GM20431 (cell line): ENCODE results near the gene PRODH2.

Experiments
- in situ Hi-C: fragments of 300-500 bp; cut with MseI, MboI; formaldehyde crosslinking; loops from one replicate; pipeline ENCODE4 v1.15.0; 2020; ENCODE audit warnings: low sequenced_read_pairs; ENCODE audit not compliant: unreplicated experiment

The PRODH2 gene

GRCh38 chr19:35766571-35767104 lies 46.0 kb downstream of the PRODH2 start:
- in situ Hi-C loops: no loop called here

GRCh38 chr19:35764432-35765315 lies 48.0 kb downstream of the PRODH2 start:
- in situ Hi-C loops: no loop called here

- in situ Hi-C loops: no loop called here
Observed at GRCh38 chr19:35760711-35761349, 51.8 kb downstream of the PRODH2 start.

- in situ Hi-C loops: no loop called here
Observed at GRCh38 chr19:35759697-35760096, 52.9 kb downstream of the PRODH2 start.

GRCh38 chr19:35757749-35758608 lies 54.7 kb downstream of the PRODH2 start, which contains the start of gene PROSER3:
TSS of gene PROSER3 (plus strand) at chr19:35758176. CDS start at chr19:35758216, 40 bp downstream.
- in situ Hi-C loops: no loop called here

- in situ Hi-C loops: no loop called here
Observed at GRCh38 chr19:35757231-35757748, 55.4 kb downstream of the PRODH2 start.

GRCh38 chr19:35756377-35757230 lies 56.0 kb downstream of the PRODH2 start, which contains the start of gene HSPB6:
TSS of gene HSPB6 (minus strand) at chr19:35757029. CDS start at chr19:35757008, 21 bp downstream.
- in situ Hi-C loops: no loop called here

- in situ Hi-C loops: no loop called here
Observed at GRCh38 chr19:35755550-35756376, 56.9 kb downstream of the PRODH2 start.

GRCh38 chr19:35755131-35755549 lies 57.5 kb downstream of the PRODH2 start:
- in situ Hi-C loops: no loop called here

- in situ Hi-C loops: no loop called here
Observed at GRCh38 chr19:35754370-35755130, 58.1 kb downstream of the PRODH2 start.

- in situ Hi-C loops: no loop called here
Observed at GRCh38 chr19:35753634-35754369, 58.8 kb downstream of the PRODH2 start.

GRCh38 chr19:35752746-35753350 lies 59.8 kb downstream of the PRODH2 start:
- in situ Hi-C loops: no loop called here

GRCh38 chr19:35751839-35752745 lies 60.6 kb downstream of the PRODH2 start:
- in situ Hi-C loops: no loop called here

- in situ Hi-C loops: no loop called here
Observed at GRCh38 chr19:35750167-35750566, 62.5 kb downstream of the PRODH2 start.
